ENCODE data around the gene USO1.

GRCh38 chr4:75714704-75715103, 9.7 kb upstream of the USO1 start:
- TF ChIP-seq CTCF (IDR thresholded peaks at IDR 0.05 in 8 of 11, conservative IDR thresholded peaks at IDR 0.05 in 3 of 11) (no peak), POLR2AphosphoS5 (IDR thresholded peaks at IDR 0.05) (no peak), POLR2A (IDR thresholded peaks at IDR 0.05) (no peak)
